Uterus (tissue), 2 donors: Measurements from ENCODE around the gene SF3B4.
A peak's percentile ranks its signal among the peaks of the same experiment; 100 is the strongest.

Experiments used
- POLR2A ChIP-seq, 2 donors: fragments of 450-650 bp; IDR thresholded peaks; one replicate each; pipeline ENCODE4 v1.6.1; 2016; ENCODE audit warnings: antibody characterized with exemption in 2 of 2, mild to moderate bottlenecking in 1 of 2, moderate library complexity in 1 of 2
- TF ChIP-seq, protein P1 (sequence below), 4 experiments: fragments of 200-600 bp in 2 of 4; fragments of 450-650 bp in 2 of 4; sonication (generic) in 2 of 4; IDR thresholded peaks; one replicate each; pipeline ENCODE4 v1.5.1; 2016 to 2019; ENCODE audit warnings: antibody characterized with exemption in 4 of 4, mild to moderate bottlenecking in 2 of 4, moderate library complexity in 1 of 4

GRCh38 chr1:149886396-149887195 is 41.0 kb downstream of the SF3B4 start:
- peak; percentile 99 for TF ChIP-seq POLR2A (IDR thresholded peaks at IDR 0.05)
- TF ChIP-seq, protein P1, sequence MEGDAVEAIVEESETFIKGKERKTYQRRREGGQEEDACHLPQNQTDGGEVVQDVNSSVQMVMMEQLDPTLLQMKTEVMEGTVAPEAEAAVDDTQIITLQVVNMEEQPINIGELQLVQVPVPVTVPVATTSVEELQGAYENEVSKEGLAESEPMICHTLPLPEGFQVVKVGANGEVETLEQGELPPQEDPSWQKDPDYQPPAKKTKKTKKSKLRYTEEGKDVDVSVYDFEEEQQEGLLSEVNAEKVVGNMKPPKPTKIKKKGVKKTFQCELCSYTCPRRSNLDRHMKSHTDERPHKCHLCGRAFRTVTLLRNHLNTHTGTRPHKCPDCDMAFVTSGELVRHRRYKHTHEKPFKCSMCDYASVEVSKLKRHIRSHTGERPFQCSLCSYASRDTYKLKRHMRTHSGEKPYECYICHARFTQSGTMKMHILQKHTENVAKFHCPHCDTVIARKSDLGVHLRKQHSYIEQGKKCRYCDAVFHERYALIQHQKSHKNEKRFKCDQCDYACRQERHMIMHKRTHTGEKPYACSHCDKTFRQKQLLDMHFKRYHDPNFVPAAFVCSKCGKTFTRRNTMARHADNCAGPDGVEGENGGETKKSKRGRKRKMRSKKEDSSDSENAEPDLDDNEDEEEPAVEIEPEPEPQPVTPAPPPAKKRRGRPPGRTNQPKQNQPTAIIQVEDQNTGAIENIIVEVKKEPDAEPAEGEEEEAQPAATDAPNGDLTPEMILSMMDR (IDR thresholded peaks at IDR 0.05), result peak in 1 of 4 experiments; percentile 40
